Stimulated activated effector memory CD8-positive, alpha-beta T cell treated with anti-CD3 and anti-CD28 coated beads, Interleukin-12 subunit alpha, Interleukin-12 subunit beta, amount 100 ng/mL, for 72 hours (primary cell): ENCODE measurements around the gene LPCAT3.
A peak's percentile ranks its signal among the peaks of the same experiment; 100 is the strongest.

ENCODE experiments used
- ATAC-seq: fragments of 150-1000 bp; cut with Tn5 transposase; 2 replicates; pipeline ENCODE4 v1.10.0; 2021
- DNase-seq, 2 donors: peaks; one replicate each; pipeline ENCODE4 v3.0.0; 2021 to 2022; ENCODE audit warnings: low spot score in 2 of 2
- H3K27ac Mint-ChIP-seq: one replicate; pipeline ENCODE4 v1.8.0; 2022; ENCODE audit warnings: mild to moderate bottlenecking, mixed read lengths
- H3K36me3 Mint-ChIP-seq: one replicate; pipeline ENCODE4 v1.8.0; 2022; ENCODE audit warnings: mild to moderate bottlenecking, mixed read lengths
- H3K4me1 Mint-ChIP-seq: one replicate; pipeline ENCODE4 v1.8.0; 2022; ENCODE audit warnings: mixed read lengths
- H3K4me3 Mint-ChIP-seq: one replicate; pipeline ENCODE4 v1.8.0; 2022; ENCODE audit warnings: mild to moderate bottlenecking, mixed read lengths
- H3K9me3 Mint-ChIP-seq: one replicate; pipeline ENCODE4 v1.8.0; 2022; ENCODE audit warnings: mixed read lengths

Gene LPCAT3

DNA sequence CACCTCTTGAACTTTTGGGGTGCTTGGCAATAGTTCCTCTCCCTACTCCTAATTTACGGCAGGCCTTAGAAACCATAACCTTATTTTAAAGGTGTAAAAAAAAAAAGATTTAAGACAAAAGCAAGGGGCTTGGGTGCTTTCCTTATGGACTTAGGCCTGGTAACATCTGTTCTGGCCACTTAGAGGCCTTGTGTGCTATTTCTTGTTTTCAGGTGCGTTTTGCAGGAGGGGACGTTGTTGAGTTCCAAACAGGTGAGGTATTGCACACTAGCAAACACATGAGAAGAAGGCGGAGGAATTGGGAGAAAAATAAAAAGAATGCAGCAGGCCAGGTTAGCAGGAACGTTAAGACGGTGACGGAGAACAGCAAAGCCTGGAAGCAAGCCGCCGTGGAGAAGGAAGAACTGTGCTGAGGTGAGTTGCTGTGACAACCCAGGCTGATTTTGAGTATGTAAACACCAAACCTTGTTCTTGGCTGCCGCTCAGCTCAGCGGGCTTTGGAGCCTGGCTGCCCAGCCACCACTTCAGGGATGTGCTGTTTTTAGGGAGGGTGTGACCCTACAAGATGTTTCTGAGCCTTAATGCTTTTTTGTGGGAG is 30.2 kb downstream of the LPCAT3 start:
- peaks cover 97% of the 10 kb centered on the region for H3K36me3 Mint-ChIP-seq
- DNase-seq (no peak), ATAC-seq (no peak)
- no peaks in the 10 kb centered on the region for H3K4me1 Mint-ChIP-seq
- no peaks in the 10 kb centered on the region for H3K9me3 Mint-ChIP-seq
- no peak overlapping the region for H3K4me3 Mint-ChIP-seq
- peak overlapping the region; percentile 12 for H3K27ac Mint-ChIP-seq

DNA sequence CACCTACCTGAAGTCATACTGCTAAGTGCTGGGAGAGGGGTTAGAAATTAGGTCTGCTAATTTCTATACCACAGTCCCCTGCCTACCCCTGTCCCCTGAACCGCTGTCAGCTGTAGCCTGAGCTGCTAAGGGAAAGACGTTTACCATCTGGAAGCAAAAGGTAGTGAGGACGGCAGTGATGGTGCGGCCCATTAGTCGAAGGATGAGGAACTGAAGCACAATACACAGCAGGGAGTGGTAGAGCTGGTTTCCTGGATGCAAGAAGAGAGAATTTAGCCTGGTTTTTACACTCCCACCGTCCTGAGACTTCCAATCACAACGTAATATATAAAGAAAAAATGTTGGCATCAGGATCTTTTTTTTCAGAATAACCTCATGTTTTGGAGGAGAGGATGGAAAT is 35.7 kb downstream of the LPCAT3 start:
- H3K36me3 Mint-ChIP-seq, result peaks cover 100% of the 10 kb centered on the region
- no peak overlapping the region for H3K27ac Mint-ChIP-seq

DNA sequence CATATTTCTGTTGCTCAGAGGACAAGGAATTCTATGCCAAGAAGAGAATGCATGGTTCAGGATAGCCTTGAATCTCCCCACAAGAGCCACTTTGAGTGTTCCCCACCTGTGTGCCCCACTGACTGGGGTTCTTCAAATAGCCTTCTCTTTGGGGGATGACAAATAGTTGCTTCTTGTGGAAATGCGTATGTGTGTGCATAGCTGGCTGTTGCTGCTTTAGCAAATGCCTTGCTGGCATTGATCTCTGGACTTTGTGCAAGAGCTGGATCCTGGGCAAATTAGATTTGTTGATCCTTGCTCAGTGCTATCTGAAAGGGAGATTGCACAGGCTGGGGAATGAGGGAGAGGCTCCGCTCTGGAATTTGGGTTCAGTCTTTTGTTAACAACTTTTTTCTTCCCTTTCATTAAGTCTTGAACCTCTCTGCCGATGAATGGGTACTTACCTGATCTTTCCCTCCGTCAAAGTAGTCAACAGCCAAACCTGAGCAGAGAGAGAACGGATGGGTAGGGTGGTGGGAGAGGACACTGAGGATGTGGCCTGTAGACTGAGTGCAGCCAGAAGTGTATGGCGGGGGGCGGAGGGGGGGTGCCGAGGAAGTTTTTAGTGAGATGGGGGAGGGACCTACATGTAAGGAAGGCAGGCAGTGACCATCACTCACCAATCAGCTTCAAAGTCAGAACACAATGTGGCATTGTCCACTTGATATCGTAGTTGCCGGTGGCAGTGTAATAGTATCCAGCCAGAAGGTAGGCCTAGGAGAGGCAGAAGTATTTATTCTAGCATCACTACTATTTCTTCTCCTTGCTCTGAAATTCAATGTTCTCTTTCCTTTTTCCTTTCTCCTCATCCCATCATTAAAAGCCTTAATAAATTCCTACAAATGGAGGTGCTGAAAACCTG is 36.9 kb downstream of the LPCAT3 start:
- H3K27ac Mint-ChIP-seq, result peak overlapping the region; percentile 12
- peaks cover 9% of the 10 kb centered on the region for H3K4me1 Mint-ChIP-seq

More for the DNA sequence above, 35.7 kb downstream of the LPCAT3 start:
- H3K9me3 Mint-ChIP-seq, result no peaks in the 10 kb centered on the region
- DNase-seq (no peak), ATAC-seq (no peak)
- no peak overlapping the region for H3K4me3 Mint-ChIP-seq
- peaks cover 2% of the 10 kb centered on the region for H3K4me1 Mint-ChIP-seq

DNA sequence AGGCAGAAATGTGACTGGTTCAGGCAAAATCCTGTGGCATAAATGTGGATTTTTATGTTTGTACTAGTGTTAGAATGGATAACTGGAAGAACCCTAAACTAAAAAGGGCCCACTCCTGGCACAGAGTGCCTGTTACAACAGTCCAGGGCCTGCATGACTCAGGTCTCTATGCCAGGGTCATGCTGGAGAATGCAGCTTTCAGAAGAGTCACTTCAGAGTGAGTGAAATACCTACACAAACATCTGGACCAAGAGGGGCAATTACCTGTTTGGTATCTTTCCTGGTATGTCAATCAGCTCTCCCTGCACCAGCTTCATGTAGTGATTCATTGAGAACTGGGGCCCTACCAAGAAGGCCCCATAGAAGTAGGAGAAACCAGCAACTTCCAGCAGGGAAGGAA is 37.5 kb downstream of the LPCAT3 start:
- H3K36me3 Mint-ChIP-seq, result peaks cover 100% of the 10 kb centered on the region
- peak overlapping the region; percentile 12 for H3K27ac Mint-ChIP-seq
- H3K4me1 Mint-ChIP-seq, result peaks cover 9% of the 10 kb centered on the region
- no peaks in the 10 kb centered on the region for H3K9me3 Mint-ChIP-seq
- no peak for ATAC-seq
- no peak for DNase-seq
- no peak overlapping the region for H3K4me3 Mint-ChIP-seq

More for the DNA sequence above, 36.9 kb downstream of the LPCAT3 start:
- no peaks in the 10 kb centered on the region for H3K9me3 Mint-ChIP-seq
- peaks cover 100% of the 10 kb centered on the region for H3K36me3 Mint-ChIP-seq
- ATAC-seq (no peak), DNase-seq (no peak)
- H3K4me3 Mint-ChIP-seq, result no peak overlapping the region

DNA sequence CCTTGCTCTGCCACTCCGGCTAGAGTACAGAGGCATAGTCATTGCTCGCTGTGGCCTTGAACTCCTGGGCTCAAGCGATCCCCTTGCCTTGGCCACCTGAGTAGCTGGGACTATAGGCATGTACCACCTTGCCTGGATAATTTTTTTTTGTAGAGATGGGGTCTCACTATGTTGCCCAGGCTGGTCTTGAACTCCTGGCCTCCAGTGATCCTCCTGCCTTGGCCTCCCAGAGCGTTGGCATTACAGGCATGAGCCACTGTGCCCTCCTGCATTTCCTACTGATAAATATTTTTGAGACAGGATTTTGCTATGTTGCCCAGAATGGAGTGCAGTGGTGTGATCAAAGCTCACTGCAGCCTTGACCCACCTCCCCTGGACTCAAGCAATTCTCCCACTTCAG is 38.2 kb downstream of the LPCAT3 start:
- peaks cover 9% of the 10 kb centered on the region for H3K4me1 Mint-ChIP-seq
- peaks cover 100% of the 10 kb centered on the region for H3K36me3 Mint-ChIP-seq
- DNase-seq (no peak), ATAC-seq (no peak)
- H3K4me3 Mint-ChIP-seq, result no peak overlapping the region
- H3K27ac Mint-ChIP-seq, result peak overlapping the region; percentile 12
- H3K9me3 Mint-ChIP-seq, result no peaks in the 10 kb centered on the region

DNA sequence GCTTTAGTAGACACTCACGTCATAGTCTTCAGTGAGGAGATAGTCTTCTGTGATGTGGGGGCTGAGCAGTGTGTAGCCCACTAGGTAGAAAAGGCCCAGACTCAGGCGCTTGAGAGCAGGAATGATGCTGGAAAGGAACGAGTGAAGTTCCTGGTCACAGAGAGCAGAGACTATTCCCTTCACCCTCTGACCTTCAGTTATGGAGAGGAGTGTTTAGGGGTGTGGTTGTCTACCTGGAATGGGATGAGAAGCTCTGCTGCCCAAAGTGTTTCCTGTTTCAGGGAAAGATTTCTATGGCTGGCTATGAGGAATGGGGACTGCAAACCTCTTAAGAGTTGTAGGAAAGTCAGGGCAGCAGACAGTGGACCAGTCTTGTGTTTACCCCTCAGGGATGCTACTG is 38.8 kb downstream of the LPCAT3 start:
- Mint-ChIP-seq H3K36me3 (peaks cover 100% of the 10 kb centered on the region), H3K4me1 (peaks cover 9% of the 10 kb centered on the region)
- ATAC-seq, result no peak

DNA sequence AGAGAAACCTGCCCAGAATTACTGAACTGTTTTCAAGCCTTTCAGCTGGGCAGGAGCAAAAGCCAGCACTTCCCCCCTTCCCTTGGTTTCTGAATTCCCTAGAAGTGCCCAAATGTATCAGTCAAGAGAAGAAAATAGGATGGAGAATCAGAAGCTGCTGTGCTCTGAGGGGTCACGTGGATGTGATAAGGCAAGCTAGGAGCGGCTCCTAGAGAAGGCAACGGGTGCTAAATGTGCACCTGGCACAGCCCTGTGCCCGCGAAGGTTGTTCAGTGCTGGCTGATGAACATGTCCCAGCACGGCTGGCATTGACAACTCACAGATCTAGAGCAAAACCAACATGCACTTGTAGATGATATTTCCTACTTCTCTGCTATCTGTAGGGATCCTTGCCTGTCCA is 39.3 kb downstream of the LPCAT3 start:
- no peaks in the 10 kb centered on the region for H3K9me3 Mint-ChIP-seq
- no peak for DNase-seq
- no peak overlapping the region for H3K4me3 Mint-ChIP-seq
- ATAC-seq, result no peak
- H3K36me3 Mint-ChIP-seq, result peaks cover 100% of the 10 kb centered on the region
- peak overlapping the region; percentile 80 for H3K27ac Mint-ChIP-seq
- peaks cover 9% of the 10 kb centered on the region for H3K4me1 Mint-ChIP-seq

More for the DNA sequence above, 38.8 kb downstream of the LPCAT3 start:
- Mint-ChIP-seq H3K9me3 (no peaks in the 10 kb centered on the region), H3K27ac (peak overlapping the region; percentile 80), H3K4me3 (no peak overlapping the region)
- DNase-seq, result no peak

DNA sequence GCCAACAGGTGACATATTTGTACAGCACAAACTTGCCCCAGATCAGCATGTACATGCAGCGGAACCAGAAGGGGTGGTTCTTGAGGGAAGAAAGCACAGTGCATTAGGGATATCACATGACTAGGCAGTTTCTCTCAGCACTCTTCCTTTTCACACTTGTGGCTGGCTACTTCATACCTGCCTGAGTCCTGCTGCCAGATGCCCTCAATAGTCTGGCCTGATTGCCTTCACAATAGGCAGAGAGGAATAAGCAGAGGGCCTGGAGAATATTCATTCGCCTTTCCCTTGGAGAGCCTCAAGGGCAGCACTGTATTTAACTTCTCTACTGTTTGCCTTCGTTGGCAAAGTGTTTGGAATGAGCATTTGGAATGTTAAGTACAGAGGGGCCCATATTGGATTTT is 39.7 kb downstream of the LPCAT3 start:
- peaks cover 100% of the 10 kb centered on the region for H3K36me3 Mint-ChIP-seq
- peak overlapping the region; percentile 80 for H3K27ac Mint-ChIP-seq
- H3K4me3 Mint-ChIP-seq, result no peak overlapping the region
- DNase-seq (no peak), ATAC-seq (no peak)
- H3K9me3 Mint-ChIP-seq, result no peaks in the 10 kb centered on the region
- peaks cover 12% of the 10 kb centered on the region for H3K4me1 Mint-ChIP-seq

DNA sequence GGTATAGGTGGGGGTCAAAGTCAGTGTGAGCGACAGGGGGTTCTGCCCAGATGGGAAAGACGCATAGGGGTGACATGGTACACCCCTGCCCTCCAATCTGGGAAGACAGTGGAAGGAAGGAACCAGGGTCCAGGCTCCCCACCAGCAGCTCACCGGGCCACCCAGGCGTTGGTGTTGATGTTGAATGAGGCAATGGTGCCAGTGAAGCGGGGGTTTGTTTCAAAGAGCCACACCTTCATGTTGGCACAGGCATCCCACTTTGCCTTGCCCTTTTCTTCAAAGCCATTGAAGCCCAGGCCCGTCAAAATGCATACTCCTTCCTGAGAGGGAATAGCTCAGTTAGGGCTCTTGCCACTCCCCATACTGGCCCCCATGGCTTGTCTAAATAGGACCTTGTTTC is 40.1 kb downstream of the LPCAT3 start:
- ATAC-seq, result no peak
- Mint-ChIP-seq H3K27ac (peak overlapping the region; percentile 80), H3K4me3 (no peak overlapping the region), H3K36me3 (peaks cover 100% of the 10 kb centered on the region), H3K4me1 (peaks cover 17% of the 10 kb centered on the region), H3K9me3 (no peaks in the 10 kb centered on the region)
- no peak for DNase-seq

DNA sequence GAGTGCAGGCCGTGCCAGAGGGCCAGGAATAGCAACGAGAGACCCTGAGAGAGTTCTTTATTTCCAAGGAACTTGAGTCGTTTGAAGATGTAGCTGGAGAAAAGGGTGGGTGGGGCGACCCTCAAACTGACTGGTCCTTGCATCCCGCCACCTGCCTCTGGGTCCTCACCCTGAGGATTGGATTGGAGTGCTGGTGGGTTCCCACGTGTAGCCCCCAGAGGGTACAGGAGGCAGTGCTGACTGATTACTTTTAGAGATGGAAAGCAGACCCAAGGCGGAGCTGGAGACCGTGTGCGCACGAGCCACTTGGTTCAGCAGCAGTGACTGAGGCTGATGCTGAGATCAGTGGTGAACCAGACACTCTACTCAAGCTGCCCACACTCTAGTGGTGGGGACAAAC is 40.6 kb downstream of the LPCAT3 start:
- peaks cover 100% of the 10 kb centered on the region for H3K36me3 Mint-ChIP-seq

DNA sequence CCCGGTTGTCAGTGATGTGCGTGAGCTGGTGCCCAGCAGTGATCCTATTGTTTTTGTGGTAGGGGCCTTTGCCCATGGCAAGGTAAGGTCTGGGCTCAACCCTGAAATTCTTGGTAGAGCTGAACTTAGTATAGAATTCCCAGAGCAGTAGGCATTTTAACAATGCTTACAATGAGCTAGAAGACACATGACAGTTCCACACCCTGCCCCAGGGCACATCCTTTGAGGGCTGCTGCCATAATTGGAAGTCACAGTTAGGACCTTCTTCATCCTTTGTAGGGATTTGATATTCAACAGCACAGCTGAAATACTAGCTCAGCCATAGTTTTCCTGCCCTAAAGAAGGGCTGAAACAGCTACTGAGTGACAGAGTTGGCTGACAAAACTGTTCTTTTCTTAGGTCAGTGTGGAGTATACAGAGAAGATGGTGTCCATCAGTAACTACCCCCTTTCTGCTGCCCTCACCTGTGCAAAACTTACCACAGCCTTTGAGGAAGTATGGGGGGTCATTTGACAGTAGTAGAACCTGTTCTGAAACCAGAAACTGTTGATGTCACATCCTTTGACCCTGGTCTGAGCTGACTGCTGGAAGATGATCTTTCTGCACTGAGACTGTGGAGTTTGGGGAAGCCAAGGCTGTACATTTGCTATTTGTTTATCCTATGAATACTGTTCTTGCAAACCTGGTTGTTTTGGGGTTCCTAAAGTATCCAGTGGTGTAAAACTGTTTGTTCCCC is 42.8 kb downstream of the LPCAT3 start:
- ATAC-seq, result no peak
- H3K27ac Mint-ChIP-seq, result peak overlapping the region; percentile 56
- no peaks in the 10 kb centered on the region for H3K9me3 Mint-ChIP-seq
- peaks cover 100% of the 10 kb centered on the region for H3K36me3 Mint-ChIP-seq
- peaks cover 41% of the 10 kb centered on the region for H3K4me1 Mint-ChIP-seq
- no peak overlapping the region for H3K4me3 Mint-ChIP-seq
- DNase-seq, result no peak

More for the DNA sequence above, 40.6 kb downstream of the LPCAT3 start:
- Mint-ChIP-seq H3K9me3 (no peaks in the 10 kb centered on the region), H3K27ac (peak overlapping the region; percentile 80), H3K4me3 (no peak overlapping the region), H3K4me1 (peaks cover 22% of the 10 kb centered on the region)
- DNase-seq (no peak), ATAC-seq (no peak)

DNA sequence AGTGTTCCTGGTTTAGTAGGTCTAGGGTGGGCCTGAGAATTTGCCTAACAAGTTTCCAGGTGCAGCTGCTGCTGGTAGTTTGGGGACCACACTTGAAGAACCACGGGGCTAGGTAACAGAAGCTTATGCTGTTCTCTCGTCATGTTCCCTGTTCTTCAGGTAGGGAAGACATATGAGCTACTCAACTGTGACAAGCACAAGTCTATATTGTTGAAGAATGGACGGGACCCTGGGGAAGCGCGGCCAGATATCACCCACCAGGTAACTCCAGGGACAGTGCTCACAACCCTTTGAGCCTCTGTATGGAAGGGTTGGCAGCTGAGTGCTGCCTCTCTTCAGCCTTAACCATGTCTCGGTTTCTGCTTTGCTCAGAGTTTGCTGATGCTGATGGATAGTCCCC is 44.1 kb downstream of the LPCAT3 start:
- Mint-ChIP-seq H3K4me3 (no peak overlapping the region), H3K27ac (peak overlapping the region; percentile 99), H3K9me3 (no peaks in the 10 kb centered on the region), H3K36me3 (peaks cover 98% of the 10 kb centered on the region), H3K4me1 (peaks cover 44% of the 10 kb centered on the region)
- ATAC-seq (no peak), DNase-seq (no peak)

DNA sequence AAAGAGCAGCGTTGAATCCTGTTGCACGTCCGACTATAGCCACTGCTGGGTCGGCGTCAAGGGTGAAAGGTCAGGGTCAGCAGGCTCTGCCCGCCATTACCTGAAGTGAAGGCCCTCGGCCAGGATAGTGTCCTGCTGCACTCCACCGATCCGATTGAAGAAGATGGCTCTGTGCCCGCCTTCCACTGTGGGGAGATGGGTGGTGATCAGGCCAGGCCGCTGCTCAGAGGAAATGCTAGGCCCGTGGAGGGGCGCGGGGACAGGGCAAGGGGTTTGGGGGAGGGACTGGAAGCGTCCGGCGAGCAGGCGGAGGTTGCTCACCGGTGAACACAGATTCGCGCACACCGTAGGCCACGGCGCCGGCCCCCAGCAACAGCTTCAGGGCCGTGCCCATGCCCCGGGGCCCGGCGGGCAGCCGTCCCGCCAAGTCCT is 48.2 kb downstream of the LPCAT3 start:
- ATAC-seq, result peak; percentile 2
- H3K36me3 Mint-ChIP-seq, result peaks cover 98% of the 10 kb centered on the region

DNA sequence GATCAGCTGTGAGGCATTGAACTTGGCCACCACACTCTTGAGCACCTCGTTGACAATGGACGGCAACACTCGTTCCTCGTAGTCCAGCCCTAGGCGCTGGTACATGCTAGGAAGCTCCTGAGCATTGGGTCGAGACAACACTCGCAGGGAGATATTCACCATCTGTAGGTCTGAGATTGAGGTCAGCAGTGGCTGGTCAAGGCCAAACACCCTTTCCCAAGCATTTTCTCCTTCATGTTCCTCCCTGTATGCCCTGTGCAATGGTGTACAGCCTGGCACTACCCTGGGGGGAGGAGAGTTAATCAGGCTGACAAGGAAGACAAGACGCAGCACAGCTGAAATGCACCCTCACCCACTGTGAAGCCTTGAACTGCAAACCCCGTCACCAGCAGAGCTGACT is 49.9 kb downstream of the LPCAT3 start:
- Mint-ChIP-seq H3K36me3 (peaks cover 89% of the 10 kb centered on the region), H3K9me3 (no peaks in the 10 kb centered on the region), H3K4me1 (peaks cover 53% of the 10 kb centered on the region), H3K27ac (peak overlapping the region; percentile 99), H3K4me3 (peak overlapping the region; percentile 97)
- ATAC-seq (no peak), DNase-seq (no peak)

More for the DNA sequence above, 48.2 kb downstream of the LPCAT3 start:
- DNase-seq, result no peak
- H3K27ac Mint-ChIP-seq, result peak overlapping the region; percentile 99
- H3K9me3 Mint-ChIP-seq, result no peaks in the 10 kb centered on the region
- H3K4me1 Mint-ChIP-seq, result peaks cover 50% of the 10 kb centered on the region
- peak overlapping the region; percentile 97 for H3K4me3 Mint-ChIP-seq

DNA sequence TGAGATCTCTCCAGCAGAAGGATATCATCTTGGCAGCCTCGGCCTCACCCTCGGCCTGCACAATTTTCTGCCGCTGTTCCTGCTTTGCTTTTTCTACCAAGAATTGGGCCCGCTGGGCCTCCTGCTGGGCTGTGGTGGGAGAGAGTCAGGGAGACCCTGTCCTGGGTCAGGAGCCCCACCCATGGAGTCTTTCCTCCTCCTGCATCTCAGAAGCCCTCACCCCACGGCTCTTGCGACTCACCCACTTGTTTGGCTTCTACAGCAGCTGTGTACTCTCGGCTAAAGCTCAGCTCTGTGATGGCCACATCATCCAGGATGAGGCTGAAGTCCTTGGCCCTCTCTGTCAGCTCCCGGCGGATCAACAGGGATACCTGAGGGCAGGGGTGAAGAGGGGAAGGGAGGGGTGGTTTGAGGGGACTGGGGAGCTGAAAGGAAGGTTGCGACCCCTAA is 50.6 kb downstream of the LPCAT3 start:
- no peaks in the 10 kb centered on the region for H3K9me3 Mint-ChIP-seq
- H3K4me3 Mint-ChIP-seq, result no peak overlapping the region
- no peak for DNase-seq
- H3K36me3 Mint-ChIP-seq, result peaks cover 89% of the 10 kb centered on the region
- peak overlapping the region; percentile 99 for H3K27ac Mint-ChIP-seq
- H3K4me1 Mint-ChIP-seq, result peaks cover 49% of the 10 kb centered on the region
- no peak for ATAC-seq
